Esophagus muscularis mucosa (tissue), 4 donors: ENCODE measurements around the gene INPP4B. TPM values are rescaled to one million over a fixed set of nuclear protein-coding genes. Genes with fewer than 3 reads are reported as not detected.

Experiments
- DNase-seq: peaks from one replicate; pipeline ENCODE4 v3.0.0-alpha.2; 2017; ENCODE audit errors: extremely low spot score
- H3K27ac ChIP-seq, 4 donors: fragments of 200-600 bp; sonication (generic); replicated peaks in 1 of 4; 1 replicate in 3 of 4; 2 replicates in 1 of 4; pipeline ENCODE4 v1.5.1; 2016 to 2019; ENCODE audit warnings: mild to moderate bottlenecking in 1 of 4
- H3K27me3 ChIP-seq, 4 donors: fragments of 200-600 bp; sonication (generic); one replicate each; pipeline versions ENCODE4 v1.5.1 to v1.6.0; 2016 to 2019
- H3K36me3 ChIP-seq, 4 donors: fragments of 200-600 bp; sonication (generic); one replicate each; pipeline ENCODE4 v1.5.1; 2016 to 2019
- H3K4me1 ChIP-seq, 4 donors: fragments of 200-600 bp; sonication (generic); one replicate each; pipeline ENCODE4 v1.5.1; 2016 to 2019
- H3K4me3 ChIP-seq, 4 donors: fragments of 200-600 bp; sonication (generic); 1 replicate in 2 of 4; 2 replicates in 2 of 4; pipeline ENCODE4 v1.5.1; 2016 to 2019; ENCODE audit warnings: mild to moderate bottlenecking in 4 of 4, moderate library complexity in 1 of 4
- H3K9me3 ChIP-seq, 4 donors: fragments of 200-600 bp; sonication (generic); 1 replicate in 3 of 4; 2 replicates in 1 of 4; pipeline ENCODE4 v1.5.1; 2016 to 2019
- CTCF ChIP-seq, 3 experiments: fragments of 200-600 bp in 2 of 3; fragments of 450-650 bp in 1 of 3; sonication (generic) in 2 of 3; IDR thresholded peaks; one replicate each; pipeline ENCODE4 v1.5.1; 2017 to 2019; ENCODE audit warnings: antibody characterized with exemption in 3 of 3, mild to moderate bottlenecking in 2 of 3, moderate library complexity in 1 of 3
- EP300 ChIP-seq: sonication (generic); formaldehyde crosslinking; IDR thresholded peaks from one replicate; pipeline ENCODE4 v1.6.1; 2017; ENCODE audit warnings: antibody characterized with exemption
- POLR2A ChIP-seq: fragments of 450-650 bp; IDR thresholded peaks from one replicate; pipeline ENCODE4 v1.6.1; 2017; ENCODE audit warnings: antibody characterized with exemption, moderate library complexity, mild to moderate bottlenecking, low read depth
- POLR2AphosphoS5 ChIP-seq, 2 donors: sonication (generic); formaldehyde crosslinking; IDR thresholded peaks; one replicate each; pipeline ENCODE4 v1.6.1; 2017; ENCODE audit warnings: antibody characterized with exemption in 2 of 2
- WGBS: methylation state at CpG from one replicate; pipeline ENCODE4 v1.1.5; 2018; 5-methylcytosine and 5-hydroxymethylcytosine counted together
- intact Hi-C: fragments of 100-400 bp; cut with DNase I; formaldehyde crosslinking; loops from one replicate; pipeline ENCODE4 v1.15.1; 2023
- total RNA-seq, 4 donors: library from RNA; depleted of rRNA; stranded (reverse); fragments of >200 nt; gene quantifications; one replicate each; pipeline versions ENCODE4 v1.1.0 to v1.2.1, GENCODE V29; 2016

Gene INPP4B
- total RNA-seq, 4 donors from 2014 or later = 12.7 to 23.4 (median 15.9) TPM

- Histone ChIP-seq H3K36me3 (no peaks in the 10 kb centered on the region), H3K27ac (no peak overlapping the region), H3K4me1 (no peaks in the 10 kb centered on the region), H3K9me3 (no peaks in the 10 kb centered on the region), H3K4me3 (no peak overlapping the region), H3K27me3 (no peaks in the 10 kb centered on the region)
- intact Hi-C loops = no loop called here
- TF ChIP-seq POLR2AphosphoS5 (IDR thresholded peaks at IDR 0.05) (no peak), POLR2A (no peak), CTCF (IDR thresholded peaks at IDR 0.05) (no peak), EP300 (no peak)
- no peak for DNase-seq
- 70% methylated on average over 4 of the region's 4 CpGs for WGBS
These were observed 453.0 kb downstream of the INPP4B start for GRCh38 chr4:142393127-142393526.

- Histone ChIP-seq H3K4me3 (no peak overlapping the region), H3K36me3 (no peaks in the 10 kb centered on the region), H3K27me3 (no peaks in the 10 kb centered on the region), H3K27ac (no peak overlapping the region), H3K9me3 (no peaks in the 10 kb centered on the region), H3K4me1 (peaks cover 0 to 7% (median 0%) of the 10 kb centered on the region in 4 donors)
- WGBS = 82% methylated on average over 6 of the region's 6 CpGs
- TF ChIP-seq POLR2A (no peak), EP300 (no peak), CTCF (IDR thresholded peaks at IDR 0.05) (no peak), POLR2AphosphoS5 (IDR thresholded peaks at IDR 0.05) (no peak)
- intact Hi-C loops = no loop called here
- DNase-seq = no peak
These were observed 459.2 kb downstream of the INPP4B start for GRCh38 chr4:142386856-142387255.

GRCh38 chr4:142386449-142386848 is 459.7 kb downstream of the INPP4B start:
- no peaks in the 10 kb centered on the region for H3K9me3 ChIP-seq
- H3K27ac ChIP-seq = no peak overlapping the region
- WGBS = 91% methylated on average over 8 of the region's 8 CpGs
- no peaks in the 10 kb centered on the region for H3K27me3 ChIP-seq
- DNase-seq = no peak
- H3K4me3 ChIP-seq = no peak overlapping the region
- TF ChIP-seq EP300 = no peak
- TF ChIP-seq POLR2A = no peak
- no peak for TF ChIP-seq POLR2AphosphoS5 (IDR thresholded peaks at IDR 0.05)
- TF ChIP-seq CTCF (IDR thresholded peaks at IDR 0.05) = no peak
- H3K4me1 ChIP-seq = peaks cover 0 to 7% (median 0%) of the 10 kb centered on the region in 4 donors
- no peaks in the 10 kb centered on the region for H3K36me3 ChIP-seq
- intact Hi-C loops = no loop called here

GRCh38 chr4:142383800-142384470 is 462.2 kb downstream of the INPP4B start:
- no peak overlapping the region for H3K27ac ChIP-seq
- no peaks in the 10 kb centered on the region for H3K9me3 ChIP-seq
- intact Hi-C loops = no loop called here
- TF ChIP-seq POLR2AphosphoS5 (IDR thresholded peaks at IDR 0.05) = no peak
- TF ChIP-seq CTCF (IDR thresholded peaks at IDR 0.05) = no peak
- no peak for TF ChIP-seq POLR2A
- TF ChIP-seq EP300 = no peak
- H3K4me3 ChIP-seq = no peak overlapping the region
- WGBS = 81% methylated on average over 4 of the region's 4 CpGs
- no peaks in the 10 kb centered on the region for H3K36me3 ChIP-seq
- peaks cover 14 to 20% (median 14%) of the 10 kb centered on the region in 4 donors for H3K4me1 ChIP-seq
- H3K27me3 ChIP-seq = no peaks in the 10 kb centered on the region
- DNase-seq = no peak

GRCh38 chr4:142383354-142383753 is 462.7 kb downstream of the INPP4B start:
- TF ChIP-seq POLR2AphosphoS5 (IDR thresholded peaks at IDR 0.05) = no peak
- no peak for TF ChIP-seq EP300
- no peak for TF ChIP-seq POLR2A
- no peak for TF ChIP-seq CTCF (IDR thresholded peaks at IDR 0.05)
- Histone ChIP-seq H3K27ac (no peak overlapping the region), H3K36me3 (no peaks in the 10 kb centered on the region), H3K27me3 (no peaks in the 10 kb centered on the region), H3K4me3 (no peak overlapping the region), H3K9me3 (no peaks in the 10 kb centered on the region), H3K4me1 (peaks cover 17 to 25% (median 20%) of the 10 kb centered on the region in 4 donors)
- DNase-seq = no peak
- intact Hi-C loops = no loop called here
